ENCODE measurements around the gene CIP2A.
"Not testable (repeated sequence)": the region's sequence is repeated elsewhere in the genome, so short reads cannot be mapped to it uniquely, and the experiment has no call there.

Gene CIP2A

DNA sequence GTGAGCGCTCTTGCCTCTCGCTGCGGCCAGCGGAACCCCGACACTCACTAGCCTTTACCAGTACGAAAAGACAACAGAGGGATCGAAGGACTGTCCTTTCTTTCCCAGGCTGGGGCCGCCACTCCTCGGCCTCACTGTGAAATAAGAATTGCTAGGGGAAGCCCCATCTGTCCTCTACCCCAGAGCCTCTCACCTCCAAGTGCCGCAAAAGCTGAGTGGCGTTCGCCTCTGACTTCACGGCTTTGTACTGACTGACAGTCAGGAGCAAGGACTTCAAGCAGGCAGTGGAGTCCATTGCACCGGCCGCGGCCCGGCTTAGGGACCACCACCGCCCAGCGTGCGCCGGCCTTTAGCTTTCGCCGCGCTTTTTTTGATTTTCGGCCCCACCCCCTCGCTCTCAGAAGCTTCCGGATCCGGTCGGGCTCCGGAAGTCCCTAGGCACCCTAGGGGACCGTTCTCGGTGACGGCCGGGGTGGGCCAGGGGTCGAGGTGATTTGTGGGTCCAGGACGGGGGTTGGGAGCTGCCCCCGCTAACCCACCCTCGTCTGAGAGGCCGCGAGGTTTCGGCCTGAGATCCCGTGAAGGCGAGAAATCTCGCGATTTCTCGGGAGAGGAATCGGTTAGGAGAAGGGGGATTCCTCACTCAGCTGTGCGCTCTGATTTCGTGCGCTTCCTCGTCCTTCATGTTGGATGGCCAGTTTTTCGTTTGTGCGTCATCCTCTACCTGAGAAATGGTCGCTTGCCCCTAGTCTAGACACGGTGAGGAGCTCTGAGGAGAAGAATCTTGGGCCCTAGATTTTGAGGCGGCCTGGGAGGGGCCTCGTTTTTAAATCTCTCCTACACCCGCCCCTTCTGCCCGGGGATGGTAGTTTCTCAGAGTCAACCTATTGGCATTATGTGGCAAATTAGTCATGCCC lies at the start of gene CIP2A, which contains the start of gene DZIP3:
Gene CIP2A, minus strand, starts transcription at position 358 of the 917 bp plus-strand sequence. Its CDS starts 63 bp downstream, at position 295.
Gene DZIP3, plus strand, starts transcription at position 642 of the 917 bp plus-strand sequence. CDS start 15,685 bp downstream, outside the sequence.
- peak; percentile 71 to 76 for DNase-seq

DNA sequence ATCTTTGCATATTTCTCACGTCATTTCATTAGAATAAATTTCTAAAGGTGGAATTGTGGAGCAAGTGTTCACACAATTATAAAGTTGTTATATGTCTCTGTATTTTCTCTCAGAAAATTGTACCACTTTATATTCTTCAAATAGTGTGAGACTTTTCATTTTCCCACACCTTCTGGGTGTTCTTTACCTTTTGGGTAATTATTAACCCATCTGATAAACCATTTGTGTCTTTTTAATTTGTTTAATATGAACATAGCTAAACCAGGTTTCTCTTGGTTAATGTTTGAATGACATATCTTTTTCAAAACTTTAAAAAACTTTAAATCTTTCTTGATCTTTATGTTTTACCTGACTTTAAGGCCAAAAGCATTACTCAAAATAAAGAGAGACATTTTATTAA lies 40.7 kb upstream of the CIP2A start:
- DNase-seq: no peak

DNA sequence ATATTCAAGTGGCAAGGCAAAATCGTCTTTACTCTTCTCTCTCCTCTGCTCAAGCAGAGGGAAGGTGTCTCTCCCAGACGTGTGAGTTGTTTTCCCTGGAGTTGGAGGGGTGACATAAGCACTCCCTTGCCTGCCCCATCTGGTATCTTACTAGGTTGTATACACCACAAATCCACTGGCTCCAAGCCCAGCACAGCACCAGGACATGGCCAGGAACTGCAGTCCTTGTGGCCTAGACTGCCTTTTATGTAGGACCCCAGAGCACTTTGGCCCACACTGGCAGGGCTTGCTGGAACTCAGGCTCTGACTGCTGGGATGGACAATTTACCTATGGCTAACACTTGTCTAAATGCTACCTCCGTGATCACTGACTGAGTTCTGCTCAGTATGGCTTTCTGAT lies 34.3 kb upstream of the CIP2A start:
- DNase-seq: no peak

DNA sequence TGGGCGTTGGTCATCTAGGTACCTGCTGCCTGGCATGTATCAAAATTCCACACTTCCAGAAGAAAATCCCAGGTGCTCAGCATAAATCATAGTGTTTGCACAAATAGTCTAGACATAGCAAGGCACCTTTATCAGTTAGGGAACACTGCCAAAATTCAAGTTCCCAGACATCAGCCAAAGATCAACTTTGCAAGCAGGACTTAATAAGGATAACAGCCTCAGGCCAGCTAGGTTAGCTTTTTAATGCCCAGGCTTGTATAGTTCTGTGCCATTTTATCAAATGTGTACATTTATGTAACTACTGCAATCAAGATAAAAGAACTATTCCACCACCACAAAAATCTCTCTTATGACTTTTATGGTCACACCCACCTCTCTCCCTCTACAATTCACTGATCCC lies 31.0 kb upstream of the CIP2A start:
- no peak for DNase-seq

DNA sequence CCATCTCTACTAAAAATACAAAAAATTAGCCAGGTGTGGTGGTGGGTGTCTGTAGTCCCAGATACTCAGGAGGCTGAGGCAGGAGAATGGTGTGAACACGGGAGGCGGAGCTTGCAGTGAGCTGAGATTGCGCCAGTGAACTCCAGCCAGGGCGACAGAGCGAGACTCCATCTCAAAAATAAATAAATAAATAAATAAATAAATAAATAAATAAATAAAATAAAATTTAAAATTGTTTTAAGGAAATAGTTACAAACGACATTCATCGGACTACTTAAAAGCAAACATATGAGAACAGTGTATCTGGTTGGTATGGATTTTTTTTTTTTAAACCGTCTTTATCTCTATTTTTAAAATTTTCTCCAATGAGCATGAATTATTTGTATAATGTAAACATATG lies 26.9 kb upstream of the CIP2A start:
- DNase-seq: not testable (repeated sequence)

DNA sequence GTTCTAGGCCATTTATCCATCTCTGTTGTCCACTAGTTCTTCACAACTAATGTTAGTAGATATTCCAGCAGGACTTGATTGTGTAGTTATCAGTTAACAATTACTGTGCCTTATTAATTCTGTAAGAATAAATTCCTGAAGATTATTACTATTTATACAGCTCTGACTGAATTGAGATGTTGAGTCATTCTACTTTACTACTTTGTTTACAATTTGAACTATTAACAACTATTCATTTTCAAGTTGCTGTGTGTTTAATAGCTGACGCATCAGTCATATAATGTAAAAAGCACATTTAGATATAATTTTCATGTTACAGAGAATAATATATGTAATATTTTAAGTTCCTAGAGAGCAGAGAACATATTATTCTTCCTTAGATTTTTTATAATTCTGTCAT lies 21.4 kb upstream of the CIP2A start:
- DNase-seq: no peak

DNA sequence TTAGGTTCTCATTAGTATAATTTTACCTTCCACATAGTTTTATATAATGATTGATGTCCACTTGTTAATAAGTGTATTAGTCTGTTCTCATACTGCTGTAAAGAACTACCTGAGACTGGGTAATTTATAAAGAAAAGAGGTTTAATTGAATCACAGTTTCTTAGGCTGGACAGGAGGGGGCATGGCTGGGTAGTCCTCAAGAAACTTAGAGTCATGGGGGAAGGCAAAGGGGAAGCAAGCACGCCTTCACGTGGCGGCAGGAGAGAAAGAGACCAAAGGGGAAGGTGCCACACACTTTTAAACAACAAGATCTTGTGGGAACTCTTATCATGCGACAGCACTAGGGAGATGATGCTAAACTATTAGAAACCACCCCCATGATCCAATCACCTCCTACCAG lies 19.5 kb upstream of the CIP2A start:
- no peak for DNase-seq

DNA sequence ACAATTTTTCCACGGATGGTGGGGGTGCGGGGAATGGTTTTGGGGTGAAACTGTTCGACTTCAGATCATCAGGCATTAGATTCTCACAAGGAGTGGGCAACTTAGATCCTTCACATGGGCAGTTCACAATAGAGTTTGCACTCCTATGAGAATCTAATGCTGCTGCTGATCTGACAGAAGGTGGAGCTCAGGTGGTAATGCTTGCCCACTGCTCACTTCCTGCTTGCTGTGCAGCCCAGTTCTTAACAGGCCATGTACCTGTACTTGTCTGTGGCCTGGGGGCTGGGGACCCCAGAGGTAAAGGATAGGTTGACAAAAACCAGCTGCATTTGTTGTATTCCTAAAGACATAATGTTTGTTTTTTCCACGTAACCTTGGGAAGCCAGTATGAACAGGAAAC lies 16.3 kb upstream of the CIP2A start:
- no peak for DNase-seq

DNA sequence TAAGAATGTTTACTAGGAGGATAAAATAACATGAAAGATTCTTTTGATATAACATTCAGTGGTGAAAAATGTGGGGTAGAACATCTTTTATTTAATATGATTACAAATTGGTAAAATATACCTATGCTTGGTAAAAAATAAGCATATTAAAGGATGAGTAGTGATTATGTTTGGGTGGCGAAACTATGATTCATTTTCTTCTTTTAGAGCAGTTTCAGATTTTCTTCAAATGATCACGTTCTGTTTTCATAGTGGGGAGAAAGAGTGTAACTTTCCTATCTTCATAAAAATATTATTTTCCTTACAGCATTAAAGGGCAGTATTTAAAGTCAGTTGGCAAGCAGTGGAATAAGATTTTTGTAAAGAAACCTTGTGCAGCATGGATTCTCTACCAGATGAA lies 15.8 kb upstream of the CIP2A start:
- no peak for DNase-seq

DNA sequence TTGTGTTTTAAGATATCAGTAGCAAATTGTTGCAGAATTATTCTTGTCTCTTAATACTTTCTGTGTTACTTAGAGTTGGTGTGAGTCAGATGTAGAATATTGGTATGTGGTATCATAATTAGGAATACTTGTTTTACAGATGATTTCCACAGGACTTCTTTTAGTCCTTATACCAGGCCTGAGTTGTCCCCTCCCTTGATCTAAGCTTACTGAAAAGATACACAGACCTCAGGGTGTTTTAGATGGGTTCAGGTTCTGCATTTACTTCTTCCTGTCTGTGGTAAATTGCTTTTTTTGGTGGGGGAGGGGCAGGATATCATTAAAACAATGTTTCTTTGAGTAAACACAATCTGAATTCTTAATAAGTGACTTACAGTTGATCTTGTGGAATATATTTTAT lies 14.5 kb upstream of the CIP2A start:
- no peak for DNase-seq

DNA sequence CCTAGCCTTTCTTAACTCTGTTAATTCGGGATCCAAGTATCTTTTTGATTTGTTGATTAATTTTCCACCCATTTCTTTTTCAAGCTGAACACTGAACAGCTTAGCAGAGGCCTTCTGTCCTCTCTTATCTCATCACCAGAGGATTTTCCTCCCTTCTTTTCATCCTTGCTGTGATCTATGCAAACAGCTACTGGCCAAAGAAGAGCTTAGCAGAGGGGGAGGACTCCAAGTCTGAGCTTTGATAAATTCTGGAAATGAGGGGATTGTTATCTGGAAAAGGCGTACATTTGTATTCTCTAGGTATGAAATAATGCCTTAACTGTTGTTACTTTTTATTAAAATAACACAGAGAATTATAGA lies 13.7 kb upstream of the CIP2A start:
- no peak for DNase-seq

DNA sequence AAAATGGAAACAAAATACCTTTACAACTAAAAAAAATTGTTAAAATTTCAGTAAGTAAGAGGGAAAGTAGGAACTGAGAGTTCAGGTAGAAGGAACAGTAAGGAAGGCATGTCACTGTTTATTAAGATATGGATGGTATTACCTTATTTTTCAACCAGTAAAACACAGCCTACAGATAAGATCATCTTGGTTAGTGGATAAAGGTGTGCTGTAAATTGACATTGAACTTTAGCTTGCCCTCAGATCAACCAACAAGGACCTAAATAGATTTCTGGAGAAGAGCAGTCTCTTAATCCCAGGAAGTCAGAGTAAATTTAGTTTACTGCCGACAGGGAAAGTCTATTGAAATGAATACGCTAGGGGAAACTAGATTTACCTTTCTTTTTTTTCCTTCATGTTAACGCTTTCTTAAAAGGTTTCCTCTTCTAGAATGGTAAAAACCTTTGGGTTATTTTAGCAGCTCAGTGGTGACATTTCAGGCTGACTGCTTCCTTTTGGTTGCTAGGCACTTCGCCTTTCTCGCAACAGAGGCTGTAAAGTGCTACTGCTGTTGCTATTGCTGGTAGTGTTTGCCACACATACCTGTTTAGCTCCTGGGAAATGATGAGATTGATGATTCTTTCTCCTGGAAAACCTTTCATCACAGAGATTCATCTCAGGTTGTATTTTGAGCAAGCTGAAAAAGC lies 13.2 kb upstream of the CIP2A start:
- no peak for DNase-seq

DNA sequence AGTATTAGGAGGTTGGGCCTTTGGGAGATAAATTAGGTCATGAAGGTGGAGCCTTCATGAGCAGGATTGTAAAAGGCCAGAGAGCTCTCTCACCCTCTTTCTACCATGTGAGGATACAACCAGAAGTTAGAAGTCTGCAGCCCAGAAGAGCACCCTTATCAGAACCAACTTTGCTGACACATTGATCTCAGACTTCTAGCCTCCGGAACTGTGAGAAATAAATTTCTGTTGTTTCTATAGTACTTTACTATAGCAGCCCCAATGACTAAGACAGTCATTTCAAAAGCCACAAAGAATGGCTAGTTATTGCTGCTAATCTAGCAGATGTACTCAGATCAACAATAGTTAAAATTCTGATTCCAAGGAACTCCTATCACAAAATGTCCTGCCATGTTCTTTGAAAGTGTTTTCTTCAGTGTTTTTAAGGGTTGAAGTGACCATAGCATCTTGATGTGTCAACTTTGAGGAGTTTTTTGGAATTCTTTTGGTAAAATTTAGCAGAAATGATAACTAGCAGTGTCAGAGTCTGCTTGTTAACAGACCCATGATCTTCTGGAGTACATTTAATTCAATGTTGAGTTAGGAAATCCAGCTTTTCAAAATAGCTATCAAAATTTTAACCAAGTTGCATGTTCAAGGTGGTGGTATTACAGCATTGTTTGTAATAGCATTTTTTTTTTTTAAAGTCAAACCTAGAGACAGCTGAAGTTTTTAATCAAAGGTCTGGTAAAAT lies 10.6 kb upstream of the CIP2A start:
- DNase-seq: no peak

DNA sequence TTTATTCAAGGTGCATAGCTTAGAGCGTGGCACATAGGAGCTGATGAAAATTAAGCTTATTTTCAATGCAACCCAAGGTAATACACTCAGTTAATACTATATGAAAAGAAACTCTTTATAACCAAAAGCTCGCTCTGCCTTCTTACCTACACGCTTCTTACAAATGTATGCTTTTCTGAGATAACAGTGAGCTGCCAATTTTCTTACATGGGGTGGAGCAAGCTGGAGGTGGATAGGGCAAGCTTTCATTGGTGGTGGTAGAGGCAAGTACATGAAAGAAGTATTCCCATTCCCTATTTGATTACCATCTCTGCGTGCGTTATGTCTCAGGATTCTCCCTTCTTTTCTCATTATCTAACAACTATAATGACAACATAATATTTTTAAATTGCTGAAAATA lies 9.1 kb upstream of the CIP2A start:
- DNase-seq: no peak

DNA sequence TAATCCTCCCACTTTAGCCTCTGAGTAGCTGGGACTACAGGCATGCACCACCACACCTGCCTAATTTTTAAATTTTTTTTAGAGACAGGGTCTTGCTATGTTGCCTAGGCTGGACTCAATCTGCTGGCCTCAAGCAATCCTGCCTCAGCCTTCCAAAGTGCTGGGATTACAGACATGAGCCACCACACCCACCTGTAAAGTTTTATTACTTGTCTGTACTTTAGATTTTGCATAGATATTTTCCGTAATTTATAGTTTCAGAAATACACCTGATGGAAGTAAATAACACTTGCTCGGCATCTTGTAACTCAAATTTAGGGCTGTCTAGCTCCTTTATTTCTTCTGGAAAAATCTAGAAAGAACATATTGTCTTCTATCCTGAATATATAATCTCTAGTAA lies 6.1 kb upstream of the CIP2A start:
- DNase-seq: no peak

DNA sequence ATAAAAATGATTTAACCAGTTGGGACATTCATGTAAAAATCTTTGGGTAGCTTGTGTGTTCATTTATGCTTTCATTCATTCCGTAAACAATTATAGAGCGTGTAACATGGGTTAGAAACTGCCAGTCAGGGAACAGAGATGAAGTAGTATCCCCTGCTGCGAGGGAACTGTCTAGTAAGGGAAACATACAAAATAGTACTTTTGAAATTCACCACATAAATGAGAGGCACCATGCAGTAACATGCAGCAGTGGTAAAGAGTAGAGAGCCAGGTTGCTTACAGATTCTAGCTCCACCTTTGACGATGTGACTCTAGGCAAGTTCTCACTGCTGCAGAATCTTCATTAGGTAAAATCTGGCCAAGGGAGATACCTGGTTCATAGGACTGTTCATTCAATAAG lies 1.2 kb upstream of the CIP2A start:
- no peak for DNase-seq

DNA sequence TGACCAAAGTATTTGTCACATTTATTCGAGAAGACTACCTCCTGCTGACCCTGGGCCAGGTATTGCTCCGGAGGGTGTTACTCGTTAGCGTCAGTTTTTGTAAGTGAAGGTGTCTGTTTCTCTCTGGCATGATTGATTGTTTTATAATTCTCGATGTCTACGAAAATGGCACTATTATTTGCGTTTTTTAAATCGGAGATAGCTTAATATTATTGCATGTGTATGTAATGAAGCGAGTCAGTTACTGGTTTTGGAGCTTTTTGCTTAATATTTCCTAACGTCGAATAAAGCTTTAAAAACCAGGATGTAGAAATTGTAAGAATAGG lies 723 bp upstream of the CIP2A start:
- no peak for DNase-seq

DNA sequence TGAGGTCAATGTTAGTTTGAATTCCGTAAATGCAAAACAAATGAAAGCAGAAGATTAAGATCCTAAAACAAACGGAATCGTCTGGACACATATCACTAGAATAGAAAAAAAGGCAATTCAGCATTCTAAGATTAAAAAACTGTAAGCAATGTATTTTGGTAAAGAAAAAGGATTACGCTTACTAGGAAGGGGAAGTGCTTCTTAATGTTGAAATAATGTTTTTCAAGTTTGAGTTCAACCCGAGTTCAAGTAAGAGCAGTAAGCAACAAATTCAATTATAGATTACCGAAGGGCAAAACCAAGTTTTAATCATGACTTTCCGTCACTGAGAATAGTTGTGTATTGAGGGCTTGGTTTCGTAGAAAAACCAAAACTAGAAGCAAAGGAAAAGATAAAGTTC lies 637 bp downstream of the CIP2A start:
- DNase-seq: no peak

DNA sequence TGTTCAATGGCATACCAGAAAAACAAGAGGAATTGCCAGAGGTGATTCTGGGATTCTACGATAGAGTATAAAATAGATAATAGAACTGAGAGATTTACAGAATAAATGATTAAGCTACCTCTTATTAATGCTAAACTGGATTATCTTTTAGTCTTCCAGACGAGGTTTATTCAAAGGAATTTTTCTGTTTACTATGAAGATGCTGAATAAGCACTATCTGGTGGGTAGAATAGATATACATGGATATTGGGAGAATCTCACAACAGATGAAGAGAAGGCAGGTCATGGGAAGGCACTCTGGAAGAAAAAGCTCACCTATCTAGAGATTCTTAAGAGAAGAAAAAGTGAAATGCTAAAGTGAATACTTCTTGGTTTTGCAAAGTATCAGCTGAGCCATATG lies 11.2 kb downstream of the CIP2A start:
- no peak for DNase-seq

DNA sequence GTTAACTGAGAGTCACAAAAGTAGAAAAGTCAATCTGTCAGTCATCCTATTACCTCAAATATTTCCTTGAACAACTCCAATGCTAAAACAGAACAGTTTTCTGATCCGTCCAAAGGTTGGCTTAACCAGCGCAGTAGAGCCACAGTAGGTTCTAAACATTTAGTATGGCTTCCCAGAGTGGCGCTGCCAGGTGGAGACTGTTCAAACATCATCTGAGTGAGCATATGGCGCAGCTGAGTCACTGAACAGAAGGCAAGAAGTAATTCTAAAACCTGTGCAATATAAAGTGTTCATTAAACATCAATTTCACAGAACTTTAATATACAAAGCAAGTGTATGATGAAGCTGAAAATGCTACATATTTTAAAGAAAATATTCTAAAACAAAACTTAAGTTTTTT lies 19.9 kb downstream of the CIP2A start:
- DNase-seq: no peak

DNA sequence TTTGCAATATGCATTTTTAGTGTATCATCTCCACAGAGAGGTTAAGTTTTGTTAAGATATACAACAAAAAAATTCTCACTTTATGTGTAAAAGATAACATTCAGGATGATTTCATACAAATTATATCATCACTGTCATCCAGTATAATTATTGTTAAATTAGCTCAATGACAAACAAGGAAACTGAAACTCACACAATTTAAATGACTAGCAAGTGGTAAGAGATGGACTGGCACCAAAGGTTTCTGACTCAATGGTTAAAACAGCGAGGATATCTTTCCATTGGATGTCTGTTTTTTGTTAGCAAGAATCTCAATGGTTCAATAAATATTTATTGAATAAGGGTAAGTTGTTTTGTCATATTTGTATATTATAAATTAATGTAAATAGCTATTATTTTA lies 22.6 kb downstream of the CIP2A start:
- DNase-seq: no peak

DNA sequence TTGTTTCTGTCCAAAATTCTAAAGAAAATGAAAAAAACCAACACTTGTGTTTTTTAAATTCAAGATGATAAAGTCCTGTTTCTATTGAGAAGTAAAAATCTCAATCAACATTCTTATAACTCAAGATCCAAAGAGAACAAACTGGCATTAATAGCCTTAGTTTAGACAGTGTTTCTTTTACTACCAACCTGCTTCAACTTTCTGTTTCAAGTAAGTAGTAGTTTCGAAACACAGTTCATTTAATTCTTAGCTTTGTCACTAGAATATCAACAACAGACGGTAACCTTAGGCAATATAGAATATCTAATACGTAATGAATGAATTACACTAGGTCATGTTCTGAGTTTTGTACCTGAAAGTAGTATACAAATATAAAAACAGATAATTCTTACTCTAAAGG lies 23.7 kb downstream of the CIP2A start:
- no peak for DNase-seq

DNA sequence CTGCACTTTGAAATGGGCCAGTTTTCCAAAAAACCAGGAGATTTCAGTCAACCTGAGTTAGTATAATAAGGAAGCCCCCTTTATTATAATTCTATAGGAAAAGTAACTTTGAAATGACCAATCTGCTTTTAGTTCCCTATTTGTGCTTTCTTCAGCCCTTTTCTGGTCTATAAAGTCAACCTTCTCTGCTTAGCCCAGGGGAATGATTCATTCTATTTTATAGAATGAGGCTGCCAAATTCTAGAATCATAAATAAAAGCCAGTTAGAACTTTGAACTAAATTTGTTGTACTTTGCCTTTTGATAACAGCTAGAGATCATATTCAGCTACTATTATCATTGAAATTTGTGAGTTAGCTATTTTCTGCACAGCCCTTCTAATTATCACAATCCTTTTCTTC lies 24.7 kb downstream of the CIP2A start:
- DNase-seq: no peak

DNA sequence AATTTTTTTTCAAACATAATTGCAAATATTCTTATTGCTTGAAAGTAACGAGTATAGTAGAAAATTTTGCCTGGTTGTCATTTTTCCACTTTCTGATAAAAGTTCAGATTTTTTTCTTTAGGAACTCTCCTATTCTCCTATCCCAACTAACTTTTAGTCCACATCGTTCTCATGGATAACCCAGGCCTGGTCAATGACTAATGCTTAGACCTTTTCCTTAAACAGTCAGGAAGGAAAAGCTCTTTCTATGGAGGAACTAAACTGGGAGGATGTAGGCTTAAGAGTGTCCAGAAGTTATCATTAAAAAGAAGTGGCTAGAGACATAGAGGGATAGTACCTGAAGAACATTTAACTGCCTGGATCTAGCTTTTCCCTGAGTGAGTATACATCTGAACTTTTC lies 26.7 kb downstream of the CIP2A start:
- no peak for DNase-seq
